HG03520 (cell line): Measurements from ENCODE around the gene TRIM25.

Experiments used
- ATAC-seq: cut with Tn5 transposase; IDR thresholded peaks from one replicate; pipeline ENCODE4 v1.9.1; 2021; ENCODE audit warnings: mild to moderate bottlenecking, moderate library complexity; ENCODE audit not compliant: unreplicated experiment

The TRIM25 gene

DNA sequence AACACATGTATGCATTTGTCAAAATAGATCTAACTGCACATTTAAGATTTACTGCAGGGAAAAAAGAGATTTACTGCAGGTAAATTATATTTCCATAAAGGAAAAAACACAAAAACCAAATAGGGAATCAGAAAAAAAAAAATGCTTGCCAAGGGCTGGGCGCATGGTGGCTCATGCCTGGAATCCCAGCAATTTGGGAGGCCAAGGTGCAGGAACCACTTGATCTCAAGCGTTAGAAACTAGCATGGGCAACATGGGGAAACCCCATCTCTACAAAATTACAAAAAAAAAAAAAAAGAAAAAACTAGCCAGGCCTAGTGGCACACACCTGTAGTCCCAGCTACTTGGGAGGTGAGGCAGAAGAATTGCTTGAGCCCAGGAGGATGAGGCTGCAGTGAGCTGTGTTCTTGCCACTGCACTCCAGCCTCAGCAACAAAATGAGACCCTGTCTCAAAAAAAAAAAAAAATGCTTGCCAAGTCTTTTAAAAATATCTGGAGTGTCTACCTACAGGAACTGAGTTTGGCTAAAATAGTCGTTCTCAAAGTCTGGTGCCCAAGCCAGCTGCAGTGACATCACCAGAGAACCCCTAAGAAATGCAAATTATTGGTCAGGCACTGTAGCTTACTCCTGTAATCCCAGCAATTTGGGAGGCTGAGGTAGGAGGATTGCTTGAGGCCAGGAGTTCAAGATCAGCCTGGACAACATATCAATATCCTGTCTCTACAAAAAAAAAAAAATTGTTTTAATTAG, 17.5 kb downstream of the TRIM25 start:
- no peak for ATAC-seq

DNA sequence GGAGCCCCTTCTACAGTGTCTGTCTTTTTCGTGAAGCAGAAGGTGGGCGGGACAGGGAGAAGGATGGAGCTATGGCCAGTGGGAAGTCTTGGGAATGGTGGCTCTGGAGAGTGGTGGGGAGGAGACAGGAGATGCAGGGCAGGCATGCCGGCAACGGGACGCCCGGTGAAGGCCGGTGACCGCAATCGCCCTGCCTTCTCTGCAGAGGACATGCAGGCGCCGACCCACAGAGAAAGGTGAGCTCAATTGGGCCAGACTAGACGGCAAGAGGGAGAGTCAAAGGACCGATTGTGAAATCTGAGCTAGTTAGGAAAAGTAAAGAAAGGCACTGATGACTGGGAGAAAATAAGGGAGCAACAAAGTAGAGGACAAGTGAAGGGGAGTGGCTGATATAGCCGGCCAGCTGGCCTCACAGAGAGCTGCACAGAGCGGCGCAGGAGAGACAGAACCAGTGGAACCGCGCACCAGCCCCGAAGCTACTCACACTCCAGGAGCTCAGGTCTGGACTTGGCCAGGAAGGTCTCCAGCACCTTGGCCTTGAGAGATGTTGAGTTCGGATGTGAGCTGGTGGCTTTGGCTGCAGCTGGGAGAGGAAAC, 18.9 kb downstream of the TRIM25 start:
- ATAC-seq, result no peak

DNA sequence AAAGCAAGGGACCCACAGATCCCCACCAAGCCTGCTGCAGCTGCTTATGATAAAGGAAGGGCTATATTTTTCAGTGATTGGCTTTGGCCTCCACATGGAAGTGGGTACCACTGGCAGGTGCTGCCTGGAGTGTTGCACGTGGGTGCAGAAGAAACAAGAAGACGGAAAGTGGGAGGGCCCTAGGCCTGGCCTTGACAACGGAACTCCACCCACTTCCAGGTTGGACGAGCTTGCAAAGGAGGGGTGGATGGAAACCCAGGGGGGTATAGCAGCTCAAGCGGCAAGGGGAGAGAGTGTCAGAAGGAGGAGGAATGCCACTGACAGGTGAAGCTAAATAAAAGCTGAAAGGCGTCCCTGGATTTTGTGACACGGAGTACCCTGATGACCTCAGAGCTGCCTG, 20.3 kb downstream of the TRIM25 start:
- no peak for ATAC-seq

DNA sequence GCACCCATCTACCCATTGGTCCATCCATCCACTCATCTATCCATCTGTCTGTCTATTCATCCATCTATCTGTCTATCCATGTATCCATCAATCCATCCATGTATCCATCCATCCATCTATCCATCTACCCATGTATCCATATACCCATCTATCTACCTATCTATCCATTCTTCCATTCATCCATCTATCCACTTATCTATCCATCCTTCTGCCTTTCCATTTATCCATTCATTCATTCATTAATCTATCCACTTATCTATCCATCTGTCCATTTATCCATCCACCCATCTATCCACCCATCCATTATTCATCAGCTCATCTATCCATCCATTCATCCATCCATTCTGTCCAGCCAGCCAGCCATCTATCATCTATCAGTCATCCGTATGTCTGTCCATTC, 21.5 kb downstream of the TRIM25 start:
- ATAC-seq, result no peak

GRCh38 chr17:56891751-56892150, 22.1 kb downstream of the TRIM25 start:
- ATAC-seq, result no peak

DNA sequence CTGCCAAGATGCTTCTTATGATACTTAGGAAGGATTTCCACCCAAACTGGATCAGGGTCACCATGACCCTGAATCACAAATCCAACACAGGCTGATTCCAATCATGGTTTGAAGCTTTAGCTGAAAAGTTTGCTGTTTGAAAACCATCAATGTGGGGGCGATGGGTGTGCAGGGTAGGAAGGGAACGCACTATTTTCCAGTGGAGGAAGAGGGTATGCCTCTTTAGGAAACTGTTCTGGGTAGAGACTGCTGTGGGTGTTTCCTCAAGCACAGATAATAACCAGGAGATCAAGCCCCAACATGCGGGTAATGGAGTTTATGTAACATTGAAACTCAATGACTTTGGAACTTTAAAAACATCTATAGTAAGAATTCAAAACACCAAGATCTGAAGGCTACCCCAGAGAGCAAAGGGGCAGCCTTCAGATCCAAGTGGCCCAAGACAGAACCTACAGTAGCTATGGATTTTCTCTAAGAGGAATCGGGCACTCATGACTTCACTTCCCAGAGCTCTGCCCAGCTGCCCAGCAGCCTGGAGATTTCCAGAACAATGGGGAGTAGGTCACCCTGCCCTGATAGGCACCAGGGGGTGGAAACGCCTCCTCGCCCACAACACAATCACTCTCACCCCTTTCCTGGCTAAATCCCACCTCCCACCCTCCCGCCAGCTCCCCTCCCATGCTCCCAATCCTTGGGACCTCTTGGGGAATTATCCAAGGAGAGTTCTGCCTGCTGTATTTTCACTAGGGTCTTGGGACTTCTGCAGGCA, 22.8 kb downstream of the TRIM25 start:
- ATAC-seq, result no peak

- no peak for ATAC-seq
These were observed 23.5 kb downstream of the TRIM25 start for GRCh38 chr17:56890390-56890789.

DNA sequence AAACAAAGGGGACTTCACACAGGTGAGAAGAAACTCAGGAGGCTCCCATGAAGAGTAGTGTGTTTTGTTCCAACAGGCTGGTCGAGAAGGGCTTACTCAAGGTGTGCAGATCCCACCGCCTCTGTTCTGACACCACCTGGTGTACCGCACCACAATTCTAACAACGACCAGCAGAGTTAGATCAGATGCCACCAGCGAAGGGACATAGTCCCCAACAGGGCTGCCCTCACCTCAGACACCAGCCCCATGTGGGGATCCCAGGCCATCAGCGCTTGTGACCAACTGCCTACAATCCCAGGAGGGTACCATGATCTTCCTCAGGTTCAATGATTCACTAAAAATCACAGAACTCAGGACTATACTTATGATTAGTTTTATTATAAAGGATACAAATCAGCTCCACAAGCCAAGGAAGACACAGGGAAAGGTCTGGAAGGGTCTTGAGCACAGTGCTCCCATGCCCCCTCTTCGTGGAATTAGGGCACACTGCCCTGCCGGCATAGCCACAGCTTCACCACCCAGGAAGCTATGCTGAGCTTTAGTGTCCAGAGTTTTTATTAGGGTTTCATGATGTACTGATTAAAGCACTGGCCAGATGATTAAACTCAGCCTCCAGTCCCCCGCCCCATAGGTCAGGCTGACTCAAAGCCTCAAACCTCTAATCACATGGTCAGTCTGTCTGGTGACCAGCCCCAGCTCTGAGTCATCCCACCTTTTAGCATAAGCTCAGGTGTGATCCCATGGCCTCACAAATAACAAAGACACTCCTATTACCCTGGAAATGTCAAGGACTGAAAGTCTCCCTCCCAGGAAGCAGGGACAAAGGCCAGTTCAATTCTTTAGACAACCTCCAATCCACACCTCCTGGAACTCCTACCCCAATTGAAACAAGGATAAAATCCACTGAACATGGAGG, 26.0 kb downstream of the TRIM25 start:
- ATAC-seq, result no peak

- ATAC-seq, result no peak
These were observed 26.7 kb downstream of the TRIM25 start for GRCh38 chr17:56887105-56887504.

DNA sequence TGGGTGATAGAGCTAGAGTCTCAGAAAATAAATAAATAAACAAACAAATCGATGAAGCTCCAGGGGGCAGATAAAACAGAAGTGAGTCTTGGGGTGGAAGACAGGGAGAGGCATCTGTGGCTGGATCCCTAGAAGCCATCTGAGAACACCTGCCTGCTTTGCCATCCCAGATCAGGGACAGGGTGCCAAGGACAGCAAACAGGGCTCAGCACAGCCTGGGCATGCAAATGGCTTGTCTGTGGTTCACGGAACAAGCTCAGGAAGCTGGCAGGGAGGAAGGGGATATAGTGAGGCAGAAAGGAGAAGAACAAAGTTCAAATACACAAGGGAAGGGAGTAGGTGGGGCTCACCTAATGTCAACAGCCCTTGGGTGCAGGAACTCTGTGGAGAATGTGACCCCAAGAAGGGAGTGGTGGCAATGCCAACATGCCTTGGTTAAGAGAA, 27.5 kb downstream of the TRIM25 start:
- ATAC-seq, result no peak

DNA sequence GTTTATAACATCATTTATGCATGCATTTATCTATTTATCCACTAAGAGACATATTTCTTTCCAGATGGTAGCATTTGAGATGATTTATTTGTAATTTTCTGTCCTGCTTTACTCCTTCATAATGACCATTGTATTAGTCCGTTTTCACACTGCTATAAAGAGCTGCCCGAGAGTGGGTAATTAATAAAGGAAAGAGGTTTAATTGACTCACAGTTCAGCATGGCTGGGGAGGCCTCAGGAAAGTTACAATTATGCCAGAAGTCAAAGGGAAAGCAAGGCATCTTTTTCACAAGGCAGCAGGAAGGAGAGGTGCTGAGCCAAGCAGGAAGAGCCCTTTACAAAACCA, 28.6 kb downstream of the TRIM25 start:
- ATAC-seq, result no peak

- ATAC-seq, result no peak
These were observed 29.2 kb downstream of the TRIM25 start for GRCh38 chr17:56884483-56885311.

DNA sequence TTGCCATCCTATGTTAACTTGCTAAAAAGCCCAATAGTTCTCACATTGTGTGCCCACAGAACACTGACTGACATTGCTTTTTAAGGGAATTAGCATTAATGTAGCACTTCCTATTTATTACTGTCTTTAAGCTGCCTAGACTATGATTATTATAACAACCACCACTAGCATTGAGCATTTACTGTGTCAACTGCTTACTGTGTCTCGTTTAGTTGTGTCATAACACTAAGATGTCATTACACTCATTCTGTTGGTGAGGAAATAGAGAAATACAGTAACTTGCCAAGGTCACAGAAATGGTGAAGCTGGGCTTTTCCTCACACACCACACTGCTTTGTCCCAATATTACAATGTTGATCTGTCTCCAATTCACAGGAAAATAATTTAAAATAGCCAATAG, 30.2 kb downstream of the TRIM25 start:
- ATAC-seq, result no peak

DNA sequence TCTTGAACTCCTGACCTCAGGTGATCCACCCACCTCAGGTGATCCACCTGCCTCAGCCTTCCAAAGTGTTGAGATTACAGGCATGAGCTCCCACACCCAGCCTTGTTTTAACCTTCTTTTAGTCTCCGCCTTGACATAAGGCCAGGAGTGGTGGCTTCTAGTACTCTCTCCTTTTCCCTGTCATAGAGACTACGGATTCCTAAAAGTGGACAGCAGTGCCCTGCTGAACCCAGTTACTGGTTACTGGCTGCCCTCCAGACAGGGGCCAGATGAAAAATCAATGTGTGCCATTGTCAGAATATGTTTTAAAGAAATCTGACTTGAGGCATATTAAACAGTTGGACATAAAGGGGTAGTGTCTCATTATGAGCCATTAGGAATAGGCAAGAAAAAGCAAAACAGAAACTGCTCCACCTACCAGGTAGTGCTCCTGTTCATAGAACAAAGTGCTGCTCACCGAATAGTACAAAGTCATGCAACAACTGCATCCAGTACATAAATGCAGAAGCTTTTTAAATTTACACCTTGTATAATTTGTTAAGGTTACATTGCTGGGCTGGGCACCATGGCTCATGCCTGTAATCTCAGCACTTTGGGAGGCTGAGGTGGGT, 32.1 kb downstream of the TRIM25 start:
- ATAC-seq, result no peak

DNA sequence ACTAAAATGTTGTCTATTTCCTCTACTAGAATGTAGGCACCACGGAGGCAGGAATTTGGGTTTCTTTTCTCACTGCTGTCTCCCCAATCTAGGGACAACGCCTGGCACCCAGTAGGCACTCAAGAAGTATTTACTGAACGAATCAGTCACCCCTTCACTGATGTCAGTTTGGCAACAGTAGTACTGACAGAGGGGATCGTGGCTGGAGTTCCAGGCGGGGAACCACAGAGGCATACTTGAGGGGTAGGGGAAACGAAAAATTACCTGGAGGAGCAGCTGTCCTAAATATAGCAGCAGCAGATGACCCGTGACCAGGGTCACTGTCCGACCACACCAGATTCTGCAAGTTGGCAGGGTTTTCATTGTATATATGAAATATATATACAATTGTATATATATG, 33.3 kb downstream of the TRIM25 start:
- no peak for ATAC-seq

- no peak for ATAC-seq
These were observed 33.7 kb downstream of the TRIM25 start for GRCh38 chr17:56880133-56880532.

DNA sequence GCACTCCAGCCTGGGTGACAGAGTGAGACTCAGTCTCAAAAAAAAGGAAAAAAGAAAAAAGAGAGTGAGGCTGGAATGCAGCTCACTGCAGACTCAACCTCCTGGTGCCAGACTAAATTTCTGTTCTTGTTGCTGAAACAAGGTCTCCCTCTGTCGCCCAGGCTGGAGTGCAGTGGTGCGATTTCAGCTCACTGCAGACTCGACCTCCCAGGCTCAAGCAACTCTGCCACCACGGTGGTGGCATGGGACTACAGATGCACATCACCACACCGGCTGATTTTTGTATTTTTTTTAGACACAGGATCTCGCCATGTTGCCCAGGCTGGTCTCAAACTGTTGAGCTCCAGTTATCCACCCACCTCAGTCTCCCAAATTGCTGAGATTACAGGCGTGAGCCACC, 34.6 kb downstream of the TRIM25 start:
- ATAC-seq, result no peak

DNA sequence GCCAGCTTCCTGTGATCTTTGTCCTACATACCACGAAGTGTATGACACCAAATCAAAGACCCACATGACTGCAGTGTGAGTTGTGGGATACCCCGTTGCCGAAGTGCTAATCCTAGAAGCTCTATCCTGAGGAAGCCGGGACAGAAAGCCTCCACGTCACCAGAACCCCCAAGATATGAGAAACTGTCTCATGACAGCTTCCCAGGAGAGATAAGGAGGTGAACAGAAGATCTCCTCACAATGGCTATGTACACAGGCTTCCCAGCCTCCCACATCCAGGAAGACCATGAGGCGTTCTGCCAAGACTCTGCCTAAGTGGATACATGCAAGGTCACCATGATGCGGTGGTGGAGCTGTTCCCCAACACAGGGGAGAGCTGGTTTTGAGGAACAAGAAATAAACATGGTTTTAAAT, 37.1 kb downstream of the TRIM25 start:
- no peak for ATAC-seq

DNA sequence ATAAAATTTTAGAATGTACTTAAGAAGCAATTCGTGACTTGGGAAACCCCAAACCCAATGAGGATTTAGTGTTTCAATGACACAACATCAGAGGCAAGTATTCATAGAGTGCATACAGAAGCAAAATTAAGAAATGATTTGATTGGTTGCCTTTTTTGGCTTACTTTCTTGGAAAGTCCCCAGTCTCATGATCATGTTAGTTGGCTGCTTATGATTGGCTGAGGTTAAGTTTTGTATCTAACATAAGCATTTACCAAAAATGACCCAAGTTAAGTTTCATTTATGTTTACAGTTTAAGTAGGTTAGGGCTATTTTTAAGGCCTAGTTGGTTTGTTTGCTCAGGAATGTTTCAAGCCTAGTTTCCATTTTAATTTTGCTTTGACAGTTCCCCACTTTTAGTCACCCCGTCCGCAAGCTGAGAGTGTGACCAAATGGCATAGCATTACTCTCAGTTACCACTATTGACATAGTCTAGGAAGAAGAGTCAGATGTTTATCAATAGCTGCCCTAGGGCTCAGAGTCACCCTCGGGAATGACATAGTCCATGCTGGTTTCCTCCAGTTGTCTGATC, 43.7 kb downstream of the TRIM25 start:
- no peak for ATAC-seq
